Measurements from ENCODE around the gene HELT. TPM values are rescaled to one million over a fixed set of nuclear protein-coding genes. Genes with fewer than 3 reads are reported as not detected.
"Not testable (repeated sequence)": the region's sequence is repeated elsewhere in the genome, so short reads cannot be mapped to it uniquely, and the experiment has no call there.

The HELT gene
- total and polyA plus RNA-seq, 3 experiments from 2014 or later: not detected

DNA sequence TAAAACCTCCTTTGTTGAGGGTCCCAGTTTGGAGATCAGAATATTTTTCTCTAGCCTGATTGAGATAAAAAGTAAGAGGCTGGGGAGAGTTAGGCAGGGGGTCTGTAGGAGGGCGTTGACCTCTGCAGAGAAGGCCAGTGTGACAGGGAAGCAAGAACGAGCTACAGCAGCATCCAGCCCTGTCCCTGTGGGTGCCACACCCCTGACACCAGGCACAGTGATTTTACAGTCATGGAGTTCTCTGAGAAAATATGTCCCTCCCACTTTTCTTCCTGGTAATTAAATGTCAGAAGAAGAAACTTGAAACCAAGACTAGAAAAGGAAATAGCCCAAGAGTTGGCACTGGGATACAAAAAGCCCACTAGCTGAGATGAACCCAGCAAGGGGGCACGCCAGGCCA, 25.0 kb upstream of the HELT start:
- peaks cover 3% of the 10 kb centered on the region in 2 donors for H3K27me3 Mint-ChIP-seq
- CTCF ChIA-PET: interaction anchor here (1.2 kb wide), 1 partner anchor 9 kb away, joined by 4 read pairs; no protein-coding TSS in a partner anchor

DNA sequence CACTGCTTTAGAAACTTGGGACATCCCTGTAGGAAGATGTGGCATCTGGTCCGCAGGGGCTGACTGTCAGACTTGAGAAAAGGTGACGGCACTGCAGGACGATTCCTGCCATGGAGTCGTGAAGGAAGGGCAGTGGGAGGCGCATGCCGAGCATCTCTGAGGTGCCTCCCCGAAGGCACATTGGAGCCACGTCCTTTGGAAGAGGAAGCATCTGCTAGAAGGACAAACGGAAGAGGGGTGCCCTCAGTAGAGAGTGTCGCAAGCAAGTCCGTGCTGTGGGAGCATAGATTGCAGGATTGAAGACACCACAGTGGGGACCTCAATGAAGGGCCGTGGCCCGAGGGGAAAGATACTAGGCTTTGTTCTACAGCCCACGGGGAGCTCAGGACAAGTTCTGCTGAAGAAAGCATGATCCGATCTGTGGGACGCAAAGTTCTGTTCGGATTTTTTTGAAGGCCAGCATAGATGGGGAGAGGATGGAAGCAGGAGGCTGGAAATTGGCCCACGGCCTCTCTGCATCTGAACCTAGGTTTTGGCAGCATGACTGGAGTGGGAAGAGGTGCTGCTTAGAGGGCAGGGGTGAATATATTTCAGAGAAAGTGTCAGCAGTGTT, 24.2 kb upstream of the HELT start:
- Histone ChIP-seq H3K4me1 (ENCODE audit: insufficient read depth, low read length) (no peaks in the 10 kb centered on the region), H3K27me3 (ENCODE audit: insufficient read depth, low read length, poor library complexity, severe bottlenecking) (no peaks in the 10 kb centered on the region), H3K36me3 (ENCODE audit: insufficient read depth, low read length) (no peaks in the 10 kb centered on the region), H3K9me3 (ENCODE audit: low read length) (no peaks in the 10 kb centered on the region), H3K27ac (ENCODE audit: low read depth, low read length) (no peak overlapping the region), H3K4me3 (ENCODE audit: low read length) (no peak overlapping the region)
- no peak overlapping the region for H3K4me3 Mint-ChIP-seq
- DNase-seq: no peak
- H3K27ac Mint-ChIP-seq: no peak overlapping the region
- H3K9me3 Mint-ChIP-seq: no peaks in the 10 kb centered on the region
- peaks cover 3% of the 10 kb centered on the region in 2 donors for H3K27me3 Mint-ChIP-seq
- H3K4me1 Mint-ChIP-seq: no peaks in the 10 kb centered on the region
- H3K36me3 Mint-ChIP-seq: no peaks in the 10 kb centered on the region
- CTCF ChIA-PET: interaction anchor here (1.2 kb wide), 1 partner anchor 10 kb away, joined by 4 read pairs; no protein-coding TSS in a partner anchor
- POLR2A ChIA-PET: no interaction called here

More for the DNA sequence above, 25.0 kb upstream of the HELT start:
- no peak overlapping the region for H3K4me3 Mint-ChIP-seq
- H3K4me1 ChIP-seq (ENCODE audit: insufficient read depth, low read length): no peaks in the 10 kb centered on the region
- H3K36me3 ChIP-seq (ENCODE audit: insufficient read depth, low read length): no peaks in the 10 kb centered on the region
- DNase-seq: no peak
- no peaks in the 10 kb centered on the region for H3K27me3 ChIP-seq (ENCODE audit: insufficient read depth, low read length, poor library complexity, severe bottlenecking)
- POLR2A ChIA-PET: no interaction called here
- H3K4me1 Mint-ChIP-seq: no peaks in the 10 kb centered on the region
- H3K36me3 Mint-ChIP-seq: no peaks in the 10 kb centered on the region
- H3K9me3 Mint-ChIP-seq: no peaks in the 10 kb centered on the region
- H3K9me3 ChIP-seq (ENCODE audit: low read length): no peaks in the 10 kb centered on the region
- H3K27ac Mint-ChIP-seq: no peak overlapping the region
- no peak overlapping the region for H3K27ac ChIP-seq (ENCODE audit: low read depth, low read length)
- no peak overlapping the region for H3K4me3 ChIP-seq (ENCODE audit: low read length)

DNA sequence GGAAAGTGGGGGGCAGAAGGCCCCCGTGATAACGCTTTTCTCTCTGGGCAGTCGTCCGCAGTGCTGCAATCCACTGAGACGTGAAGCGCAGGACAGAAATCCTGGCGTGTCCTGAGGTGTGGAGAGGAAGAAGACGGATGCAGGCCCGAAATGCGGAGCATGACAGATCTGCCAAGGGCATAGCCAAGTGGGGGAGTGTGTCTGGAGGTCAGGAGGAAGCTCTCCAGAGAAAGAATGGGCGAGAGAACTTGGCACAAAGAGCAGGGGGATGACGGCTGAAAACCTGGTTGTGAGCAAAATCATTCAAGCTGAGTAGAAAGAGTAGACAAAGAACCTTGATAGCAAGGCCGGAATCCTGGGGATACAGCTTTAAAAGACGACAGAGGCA, 23.7 kb upstream of the HELT start:
- CTCF ChIA-PET: no interaction called here
- Mint-ChIP-seq H3K36me3 (no peaks in the 10 kb centered on the region), H3K27me3 (peaks cover 3% of the 10 kb centered on the region in 2 donors), H3K4me3 (no peak overlapping the region), H3K9me3 (no peaks in the 10 kb centered on the region), H3K4me1 (no peaks in the 10 kb centered on the region), H3K27ac (no peak overlapping the region)
- no peaks in the 10 kb centered on the region for H3K27me3 ChIP-seq (ENCODE audit: insufficient read depth, low read length, poor library complexity, severe bottlenecking)
- no peaks in the 10 kb centered on the region for H3K36me3 ChIP-seq (ENCODE audit: insufficient read depth, low read length)
- H3K9me3 ChIP-seq (ENCODE audit: low read length): no peaks in the 10 kb centered on the region
- H3K4me1 ChIP-seq (ENCODE audit: insufficient read depth, low read length): no peaks in the 10 kb centered on the region
- DNase-seq: no peak
- no peak overlapping the region for H3K4me3 ChIP-seq (ENCODE audit: low read length)
- H3K27ac ChIP-seq (ENCODE audit: low read depth, low read length): no peak overlapping the region
- POLR2A ChIA-PET: no interaction called here

DNA sequence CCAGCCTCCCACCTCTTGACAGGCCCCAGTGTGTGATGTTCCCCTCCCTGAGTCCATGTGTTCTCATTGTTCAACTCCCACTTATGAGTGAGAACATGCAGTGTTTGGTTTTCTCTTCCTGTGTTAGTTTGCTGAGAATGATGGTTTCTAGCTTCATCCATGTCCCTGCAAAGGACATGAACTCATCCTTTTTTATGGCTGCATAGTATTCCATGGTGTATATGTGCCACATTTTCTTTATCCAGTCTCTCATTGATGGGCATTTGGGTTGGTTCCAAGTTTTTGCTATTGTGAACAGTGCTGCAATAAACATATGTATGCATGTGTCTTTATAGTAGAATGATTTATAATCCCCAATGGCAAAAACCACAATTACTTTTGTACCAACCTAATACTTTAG, 20.6 kb upstream of the HELT start:
- H3K36me3 Mint-ChIP-seq; H3K36me3 ChIP-seq (ENCODE audit: insufficient read depth, low read length); H3K9me3 ChIP-seq (ENCODE audit: low read length); H3K4me1 Mint-ChIP-seq; H3K4me3 Mint-ChIP-seq; H3K27ac ChIP-seq (ENCODE audit: low read depth, low read length); H3K9me3 Mint-ChIP-seq; H3K4me1 ChIP-seq (ENCODE audit: insufficient read depth, low read length); H3K27ac Mint-ChIP-seq; POLR2A ChIA-PET; H3K27me3 ChIP-seq (ENCODE audit: insufficient read depth, low read length, poor library complexity, severe bottlenecking); DNase-seq; H3K4me3 ChIP-seq (ENCODE audit: low read length): not testable (repeated sequence)
- CTCF ChIA-PET: interaction anchor here (1.4 kb wide), 1 partner anchor 7 kb away, joined by 4 read pairs; no protein-coding TSS in a partner anchor
- peaks cover 4 to 13% of the 10 kb centered on the region in 2 donors for H3K27me3 Mint-ChIP-seq

DNA sequence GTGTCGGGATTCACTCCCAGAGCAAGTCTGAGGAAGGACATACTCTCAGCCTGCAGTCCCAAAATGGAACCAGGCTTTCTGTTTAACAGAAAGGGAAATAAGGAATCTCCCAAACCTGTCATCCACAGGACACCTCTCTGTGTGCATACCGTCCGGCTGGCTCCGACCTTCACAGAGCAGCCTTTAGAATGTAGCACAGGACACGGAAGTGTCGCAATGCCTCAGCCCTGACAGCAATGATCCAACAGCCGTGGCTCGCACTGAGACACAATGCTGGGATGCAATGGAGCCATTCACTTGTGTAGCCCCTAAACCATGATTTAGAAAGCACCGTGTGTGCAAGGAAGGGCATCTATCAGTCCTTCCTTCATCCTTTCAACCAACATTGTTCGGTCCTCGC, 15.5 kb upstream of the HELT start:
- no peak overlapping the region for H3K4me3 ChIP-seq (ENCODE audit: low read length)
- Mint-ChIP-seq H3K4me1 (peaks cover 4 to 8% (median 7%) of the 10 kb centered on the region in 3 donors), H3K9me3 (no peaks in the 10 kb centered on the region), H3K4me3 (no peak overlapping the region), H3K27ac (no peak overlapping the region), H3K27me3 (peaks cover 15 to 45% of the 10 kb centered on the region in 2 donors), H3K36me3 (no peaks in the 10 kb centered on the region)
- CTCF ChIA-PET: no interaction called here
- POLR2A ChIA-PET: no interaction called here
- H3K36me3 ChIP-seq (ENCODE audit: insufficient read depth, low read length): no peaks in the 10 kb centered on the region
- H3K27ac ChIP-seq (ENCODE audit: low read depth, low read length): no peak overlapping the region
- H3K27me3 ChIP-seq (ENCODE audit: insufficient read depth, low read length, poor library complexity, severe bottlenecking): no peaks in the 10 kb centered on the region
- DNase-seq: no peak
- H3K4me1 ChIP-seq (ENCODE audit: insufficient read depth, low read length): peaks cover 7% of the 10 kb centered on the region
- H3K9me3 ChIP-seq (ENCODE audit: low read length): no peaks in the 10 kb centered on the region

DNA sequence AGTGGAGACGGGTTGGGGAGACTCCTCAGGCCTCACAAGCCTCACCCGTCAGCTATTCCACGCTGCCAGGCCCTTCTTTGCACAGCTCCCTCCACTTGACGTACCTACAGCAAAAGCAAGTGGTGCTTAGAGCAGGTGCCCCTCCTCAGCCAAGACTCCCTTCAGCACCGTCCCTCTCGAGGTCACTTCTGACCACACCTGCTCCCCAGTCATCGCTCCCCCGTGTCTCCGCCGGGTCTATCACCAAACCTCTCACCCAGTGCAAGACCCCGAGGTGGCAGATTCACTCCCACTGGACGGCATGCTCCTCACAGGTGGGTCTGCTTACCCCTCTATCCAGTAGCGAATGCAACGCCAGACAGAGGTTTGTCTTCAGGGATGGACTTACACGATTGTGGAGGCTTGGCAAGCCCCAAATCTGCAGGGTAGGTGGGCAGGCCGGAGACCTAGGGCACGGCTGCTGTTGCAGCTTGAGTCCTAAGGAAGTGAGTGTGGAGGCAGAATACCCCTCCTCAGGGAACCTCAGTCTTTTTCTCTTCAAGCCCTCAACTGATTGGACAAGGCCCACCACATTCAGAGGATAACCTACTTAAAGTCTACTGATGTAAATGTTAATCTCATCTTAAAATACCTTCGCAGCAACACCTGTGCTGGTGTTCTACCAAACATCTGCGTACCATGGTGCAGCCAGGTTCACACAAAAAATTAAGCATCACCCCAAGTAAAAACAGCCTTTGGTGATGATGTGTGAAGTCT, 14.5 kb upstream of the HELT start:
- H3K27me3 Mint-ChIP-seq: peaks cover 21 to 53% of the 10 kb centered on the region in 2 donors
- H3K4me3 Mint-ChIP-seq: no peak overlapping the region
- DNase-seq: no peak
- Histone ChIP-seq H3K27me3 (ENCODE audit: insufficient read depth, low read length, poor library complexity, severe bottlenecking) (no peaks in the 10 kb centered on the region), H3K4me3 (ENCODE audit: low read length) (no peak overlapping the region), H3K9me3 (ENCODE audit: low read length) (no peaks in the 10 kb centered on the region), H3K4me1 (ENCODE audit: insufficient read depth, low read length) (peaks cover 7% of the 10 kb centered on the region), H3K27ac (ENCODE audit: low read depth, low read length) (no peak overlapping the region), H3K36me3 (ENCODE audit: insufficient read depth, low read length) (no peaks in the 10 kb centered on the region)
- peaks cover 4 to 8% (median 7%) of the 10 kb centered on the region in 3 donors for H3K4me1 Mint-ChIP-seq
- ChIA-PET POLR2A (no interaction called here), CTCF (no interaction called here)
- no peaks in the 10 kb centered on the region for H3K36me3 Mint-ChIP-seq
- H3K9me3 Mint-ChIP-seq: no peaks in the 10 kb centered on the region
- no peak overlapping the region for H3K27ac Mint-ChIP-seq

DNA sequence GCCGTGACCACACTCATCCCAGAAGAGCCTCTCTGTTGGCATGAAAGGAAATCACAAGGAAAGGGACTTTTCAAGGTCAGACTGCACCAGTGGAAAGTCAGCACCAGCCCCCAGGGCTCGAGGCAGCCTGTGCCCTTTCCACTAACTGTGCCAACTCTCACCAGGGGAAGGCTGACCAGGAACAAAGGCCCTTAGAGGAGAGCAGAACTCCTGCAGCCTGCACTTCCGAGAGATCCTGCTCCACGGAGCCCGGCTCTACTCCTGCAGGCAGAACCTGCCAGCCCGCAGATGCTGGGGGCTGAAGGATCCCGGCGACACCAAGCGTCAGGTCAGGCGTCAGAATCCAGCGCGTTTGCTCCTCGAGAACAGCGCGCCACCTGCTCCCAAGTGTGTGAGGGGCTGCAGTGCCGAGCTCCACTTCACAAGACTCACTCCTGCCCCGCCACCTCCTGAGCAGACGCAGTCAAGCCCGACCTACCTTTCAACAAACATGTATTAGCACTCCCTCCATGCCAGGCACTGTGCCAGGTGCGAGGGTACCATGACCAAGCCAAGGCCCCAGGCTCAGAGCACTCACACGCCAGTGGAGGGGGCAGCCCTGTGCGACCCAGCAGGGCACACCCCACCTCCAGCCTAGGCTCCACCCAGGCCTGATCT, 13.6 kb upstream of the HELT start:
- Mint-ChIP-seq H3K36me3 (no peaks in the 10 kb centered on the region), H3K4me3 (peak overlapping the region in 3 of 7 donors; percentile 12 to 61 (median 59)), H3K27ac (peak overlapping the region in 1 of 8 donors; percentile 43), H3K9me3 (no peaks in the 10 kb centered on the region), H3K27me3 (peaks cover 25 to 63% of the 10 kb centered on the region in 2 donors), H3K4me1 (peaks cover 4 to 8% (median 7%) of the 10 kb centered on the region in 3 donors)
- Histone ChIP-seq H3K36me3 (ENCODE audit: insufficient read depth, low read length) (no peaks in the 10 kb centered on the region), H3K9me3 (ENCODE audit: low read length) (no peaks in the 10 kb centered on the region), H3K4me1 (ENCODE audit: insufficient read depth, low read length) (peaks cover 7% of the 10 kb centered on the region), H3K4me3 (ENCODE audit: low read length) (no peak overlapping the region), H3K27ac (ENCODE audit: low read depth, low read length) (no peak overlapping the region), H3K27me3 (ENCODE audit: insufficient read depth, low read length, poor library complexity, severe bottlenecking) (no peaks in the 10 kb centered on the region)
- CTCF ChIA-PET: interaction anchor here (0.8 to 1.5 kb wide), 10 partner anchors 8 to 259 kb away, joined by 3 to 5 read pairs (median 4); partner anchors contain the start of gene SLC25A4
- POLR2A ChIA-PET: interaction anchor here (0.6 kb wide), 1 partner anchor 464 kb away, joined by 5 read pairs; no protein-coding TSS in a partner anchor
- no peak for DNase-seq
